HepG2 (cell line): Measurements from ENCODE around the gene PRR11. TPM values are rescaled to one million over a fixed set of nuclear protein-coding genes. Genes with fewer than 3 reads are reported as not detected.

ENCODE experiments used
- FOXJ3 ChIP-seq: sonication (generic); formaldehyde crosslinking; IDR thresholded peaks from 2 replicates; pipeline ENCODE4 v1.4.0; 2020; ENCODE audit warnings: missing genetic modification reagents, mild to moderate bottlenecking, borderline replicate concordance
- FUBP1 ChIP-seq: sonication (generic); formaldehyde crosslinking; IDR thresholded peaks from 2 replicates; pipeline ENCODE4 v1.5.1; 2020; ENCODE audit warnings: missing genetic modification reagents, mild to moderate bottlenecking, borderline replicate concordance
- HOMEZ ChIP-seq: IDR thresholded peaks from 2 replicates; pipeline ENCODE4 v1.6.1; 2016; ENCODE audit warnings: low read depth
- IKZF4 ChIP-seq: sonication (generic); formaldehyde crosslinking; IDR thresholded peaks from 2 replicates; pipeline ENCODE4 v1.5.1; 2020; ENCODE audit warnings: borderline replicate concordance, mild to moderate bottlenecking, low read depth, missing genetic modification reagents; ENCODE audit errors: not compliant biosample characterization
- MEF2D ChIP-seq: sonication (generic); formaldehyde crosslinking; IDR thresholded peaks from 2 replicates; pipeline ENCODE4 v1.5.1; 2020; ENCODE audit warnings: mild to moderate bottlenecking, missing genetic modification reagents
- MTF1 ChIP-seq: sonication (generic); formaldehyde crosslinking; IDR thresholded peaks from 2 replicates; pipeline ENCODE4 v1.5.0; 2020; ENCODE audit warnings: missing genetic modification reagents
- NBN ChIP-seq: fragments of 450-650 bp; conservative IDR thresholded peaks from 2 replicates; pipeline ENCODE4 v1.6.1; 2017
- PRDM10 ChIP-seq: sonication (generic); formaldehyde crosslinking; IDR thresholded peaks from 2 replicates; pipeline ENCODE4 v1.4.0; 2020; ENCODE audit warnings: low read depth, missing genetic modification reagents
- RBFOX2 ChIP-seq: fragments of 200-400 bp; formaldehyde crosslinking; IDR thresholded peaks from 2 replicates; pipeline ENCODE4 v1.6.1; 2017; ENCODE audit warnings: low read depth, mild to moderate bottlenecking, low read length
- REL ChIP-seq: sonication (generic); formaldehyde crosslinking; conservative IDR thresholded peaks from 2 replicates; pipeline ENCODE4 v1.8.0; 2022; ENCODE audit warnings: mild to moderate bottlenecking, missing genetic modification reagents, moderate library complexity
- THYN1 ChIP-seq: sonication (generic); formaldehyde crosslinking; IDR thresholded peaks from 2 replicates; pipeline ENCODE4 v1.8.1; 2023; ENCODE audit warnings: low read depth, mild to moderate bottlenecking, moderate library complexity, missing genetic modification reagents, borderline replicate concordance
- XBP1 ChIP-seq: sonication (generic); formaldehyde crosslinking; IDR thresholded peaks from 2 replicates; pipeline ENCODE4 v1.5.0; 2020; ENCODE audit warnings: missing genetic modification reagents
- ZBTB33 ChIP-seq: sonication (generic); formaldehyde crosslinking; IDR thresholded peaks from 2 replicates; pipeline ENCODE4 v1.4.0; 2020; ENCODE audit warnings: missing genetic modification reagents
- ZFP1 ChIP-seq: IDR thresholded peaks from 2 replicates; pipeline ENCODE4 v1.6.1; 2016
- ZMYM4 ChIP-seq: sonication (generic); formaldehyde crosslinking; IDR thresholded peaks from 2 replicates; pipeline ENCODE4 v1.8.1; 2023; ENCODE audit warnings: mild to moderate bottlenecking, missing genetic modification reagents
- ZNF276 ChIP-seq: sonication (generic); formaldehyde crosslinking; IDR thresholded peaks from 2 replicates; pipeline ENCODE4 v1.4.0; 2020; ENCODE audit warnings: mild to moderate bottlenecking, low read depth, missing genetic modification reagents
- ZNF597 ChIP-seq: sonication (generic); formaldehyde crosslinking; IDR thresholded peaks from 2 replicates; pipeline ENCODE4 v1.5.0; 2020; ENCODE audit warnings: missing genetic modification reagents
- polyA plus RNA-seq, 8 experiments: library from polyadenylated mRNA; depleted of rRNA in 3 of 8; stranded (reverse) in 7 of 8; unstranded in 1 of 8; fragments of >200 nt; fragmentation: Illumina TruSeq in 4 of 8; extraction: Trizol in 4 of 8; gene quantifications; 2 replicates each; pipeline versions ENCODE4 v1.2.1 to v1.2.3, GENCODE V29; 2011 to 2016; ENCODE audit warnings: low read depth in 4 of 8, missing spikeins in 1 of 8, mixed read lengths in 1 of 8; ENCODE audit not compliant: insufficient read depth in 1 of 8
- total RNA-seq, 5 experiments: library from RNA; depleted of rRNA; stranded (reverse); fragments of >200 nt; fragmentation: Illumina TruSeq; extraction: Trizol; gene quantifications; 2 replicates each; pipeline ENCODE4 v1.2.3, GENCODE V29; 2016; ENCODE audit warnings: low read depth in 1 of 5

The PRR11 gene
- total and polyA plus RNA-seq, 2 of the 13 experiments (the other 11 are each of a cell fraction or from before 2014, with no cell fraction given): 35.7 to 39.2 TPM

- 0 out of 2 replicates have a peak, but pooled peaks have one; percentile 42 for TF ChIP-seq ZBTB33 (CRISPR knock-in tag)
- no peak for TF ChIP-seq IKZF4 (CRISPR knock-in tag)
- TF ChIP-seq THYN1 (CRISPR knock-in tag): 0 out of 2 replicates have a peak, but pooled peaks have one; percentile 40
- peak; percentile 58; the same call in 1 of the 2 replicates for TF ChIP-seq ZMYM4 (CRISPR knock-in tag)
- no peak for TF ChIP-seq ZFP1 (CRISPR knock-in tag)
- no peak for TF ChIP-seq XBP1 (CRISPR knock-in tag)
- no peak for TF ChIP-seq FUBP1 (CRISPR knock-in tag)
- TF ChIP-seq RBFOX2: no peak
- no peak for TF ChIP-seq FOXJ3 (CRISPR knock-in tag)
- no peak for TF ChIP-seq PRDM10 (CRISPR knock-in tag)
- TF ChIP-seq MTF1 (CRISPR knock-in tag): no peak
- TF ChIP-seq NBN: no peak
- no peak for TF ChIP-seq REL (CRISPR knock-in tag)
- TF ChIP-seq MEF2D (CRISPR knock-in tag): no peak
- TF ChIP-seq HOMEZ (CRISPR knock-in tag): no peak
- no peak for TF ChIP-seq ZNF276 (CRISPR knock-in tag)
- TF ChIP-seq ZNF597 (CRISPR knock-in tag): no peak
Observed at GRCh38 chr17:59165933-59166342, 10.4 kb downstream of the PRR11 start (continued).
